ENCODE measurements around the gene FST. TPM values are rescaled to one million over a fixed set of nuclear protein-coding genes. Genes with fewer than 3 reads are reported as not detected.

FST gene
- total and polyA plus RNA-seq, 2 of the 13 experiments (the other 11 are each of a cell fraction or from before 2014, with no cell fraction given): 38.6 to 136 TPM

GRCh38 chr5:53482717-53483638 lies 2.5 kb downstream of the FST start (continued):
- TF ChIP-seq SIX1 (CRISPR knock-in tag; IDR thresholded peaks at IDR 0.05; ENCODE audit: borderline replicate concordance): peak; percentile 31; the same call in 1 of the 2 replicates
- no peak for TF ChIP-seq ZNF850 (CRISPR knock-in tag; conservative IDR thresholded peaks at IDR 0.05)
- peak; percentile 73; the same call in 1 of the 2 replicates for TF ChIP-seq REPIN1 (CRISPR knock-in tag; IDR thresholded peaks at IDR 0.05; ENCODE audit: borderline replicate concordance, low read depth)
- TF ChIP-seq FOXO1 (CRISPR knock-in tag; IDR thresholded peaks at IDR 0.05): peak; percentile 84
- TF ChIP-seq RBM22 (optimal IDR thresholded peaks at IDR 0.05; ENCODE audit: low read length): no peak
- peak; percentile 74; the same call in 1 of the 2 replicates for TF ChIP-seq ZNF710 (CRISPR knock-in tag; IDR thresholded peaks at IDR 0.05; ENCODE audit: borderline replicate concordance)
- 0 out of 2 replicates have a peak, but pooled peaks have one; percentile 25 for TF ChIP-seq HOXD1 (CRISPR knock-in tag; IDR thresholded peaks at IDR 0.05)
- no peak for TF ChIP-seq ZNF510 (CRISPR knock-in tag; IDR thresholded peaks at IDR 0.05; ENCODE audit: low read depth)
- TF ChIP-seq ZNF83 (CRISPR knock-in tag; IDR thresholded peaks at IDR 0.05; ENCODE audit: borderline replicate concordance): no peak
- TF ChIP-seq MAZ (IDR thresholded peaks at IDR 0.05; ENCODE audit: borderline replicate concordance, low read depth, low read length): no peak
- peak; percentile 74 for TF ChIP-seq MAZ (CRISPR knock-in tag; IDR thresholded peaks at IDR 0.05; ENCODE audit: low read depth)
- TF ChIP-seq ZNF841 (CRISPR knock-in tag; IDR thresholded peaks at IDR 0.05; ENCODE audit: borderline replicate concordance): no peak
- TF ChIP-seq MAFK (conservative IDR thresholded peaks at IDR 0.05 in 1 of 2, IDR thresholded peaks at IDR 0.05 in 1 of 2; ENCODE audit: low read length in 2 of 2): no peak
- peak; percentile 67; the same call in 1 of the 2 replicates for TF ChIP-seq TFDP1 (CRISPR knock-in tag; IDR thresholded peaks at IDR 0.05; ENCODE audit: borderline replicate concordance)
- no peak for TF ChIP-seq AHR (CRISPR knock-in tag; IDR thresholded peaks at IDR 0.05)
- TF ChIP-seq SNAPC5 (CRISPR knock-in tag; IDR thresholded peaks at IDR 0.05; ENCODE audit: borderline replicate concordance): no peak
- TF ChIP-seq SNRNP70 (IDR thresholded peaks at IDR 0.05; ENCODE audit: low read depth, low read length): no peak
- TF ChIP-seq ARID2 (CRISPR knock-in tag; IDR thresholded peaks at IDR 0.05; ENCODE audit: borderline replicate concordance): 0 out of 2 replicates have a peak, but pooled peaks have one; percentile 63
- TF ChIP-seq FOXK1 (CRISPR knock-in tag; IDR thresholded peaks at IDR 0.05; ENCODE audit: borderline replicate concordance, low read depth): peak; percentile 56; the same call in 1 of the 2 replicates
- peak; percentile 52; the same call in 1 of the 2 replicates for TF ChIP-seq GABPB1 (CRISPR knock-in tag; IDR thresholded peaks at IDR 0.05)
- peak in 1 of 2 experiments; percentile 50; a peak in 1 of 4 replicates for TF ChIP-seq REST (IDR thresholded peaks at IDR 0.05; ENCODE audit: borderline replicate concordance in 1 of 2, low read depth in 1 of 2, low read length in 2 of 2)

Measured in HepG2 (cell line).